G401 (cell line): ENCODE measurements around the gene PDE4C. TPM values are rescaled to one million over a fixed set of nuclear protein-coding genes. Genes with fewer than 3 reads are reported as not detected.
"Not testable (repeated sequence)": the region's sequence is repeated elsewhere in the genome, so short reads cannot be mapped to it uniquely, and the experiment has no call there.

Experiments used
- DNase-seq: peaks from one replicate; pipeline ENCODE4 v3.0.0-alpha.2; 2015; ENCODE audit warnings: low spot score
- in situ Hi-C: cut with HindIII; loops from 2 replicates; pipeline ENCODE4 v1.10.0; 2016; ENCODE audit warnings: low sequenced_read_pairs, mixed read lengths
- total RNA-seq: library from RNA; depleted of rRNA; stranded (reverse); fragments of >200 nt; shearing (Covaris generic); gene quantifications from 2 replicates; pipeline ENCODE4 v1.2.3, GENCODE V29; 2014

PDE4C gene
- total RNA-seq, 1 experiment from 2014 or later: 11.1 TPM

GRCh38 chr19:18226956-18227780 is 930 bp upstream of the PDE4C start:
- in situ Hi-C loops: no loop called here

DNA sequence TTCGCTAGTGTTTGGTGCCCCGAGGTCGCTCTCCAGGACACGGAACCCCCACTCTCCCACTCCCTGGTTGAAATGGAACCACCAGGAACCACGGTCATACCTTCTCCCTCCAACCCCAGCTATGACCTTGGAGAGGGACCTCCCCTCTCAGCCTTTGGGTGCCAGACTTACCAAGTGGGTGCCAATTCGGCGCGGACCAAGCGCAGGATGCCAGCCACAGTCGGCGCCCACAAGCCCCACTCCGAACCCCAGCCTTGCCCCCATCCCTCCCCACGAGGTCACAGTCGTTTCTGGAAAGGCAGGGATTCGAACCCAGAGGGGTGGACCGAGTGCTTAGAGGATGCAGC is 910 bp downstream of the PDE4C start:
- in situ Hi-C loops: no loop called here
- no peak for DNase-seq

More at GRCh38 chr19:18226956-18227780, 930 bp upstream of the PDE4C start:
- no peak for DNase-seq

- peak; percentile 91 for DNase-seq
- in situ Hi-C loops: no loop called here
Measured at GRCh38 chr19:18224525-18225354, 1.5 kb downstream of the PDE4C start.

- peak; percentile 56 for DNase-seq
- in situ Hi-C loops: no loop called here
Measured at GRCh38 chr19:18223860-18224524, 2.2 kb downstream of the PDE4C start.

DNA sequence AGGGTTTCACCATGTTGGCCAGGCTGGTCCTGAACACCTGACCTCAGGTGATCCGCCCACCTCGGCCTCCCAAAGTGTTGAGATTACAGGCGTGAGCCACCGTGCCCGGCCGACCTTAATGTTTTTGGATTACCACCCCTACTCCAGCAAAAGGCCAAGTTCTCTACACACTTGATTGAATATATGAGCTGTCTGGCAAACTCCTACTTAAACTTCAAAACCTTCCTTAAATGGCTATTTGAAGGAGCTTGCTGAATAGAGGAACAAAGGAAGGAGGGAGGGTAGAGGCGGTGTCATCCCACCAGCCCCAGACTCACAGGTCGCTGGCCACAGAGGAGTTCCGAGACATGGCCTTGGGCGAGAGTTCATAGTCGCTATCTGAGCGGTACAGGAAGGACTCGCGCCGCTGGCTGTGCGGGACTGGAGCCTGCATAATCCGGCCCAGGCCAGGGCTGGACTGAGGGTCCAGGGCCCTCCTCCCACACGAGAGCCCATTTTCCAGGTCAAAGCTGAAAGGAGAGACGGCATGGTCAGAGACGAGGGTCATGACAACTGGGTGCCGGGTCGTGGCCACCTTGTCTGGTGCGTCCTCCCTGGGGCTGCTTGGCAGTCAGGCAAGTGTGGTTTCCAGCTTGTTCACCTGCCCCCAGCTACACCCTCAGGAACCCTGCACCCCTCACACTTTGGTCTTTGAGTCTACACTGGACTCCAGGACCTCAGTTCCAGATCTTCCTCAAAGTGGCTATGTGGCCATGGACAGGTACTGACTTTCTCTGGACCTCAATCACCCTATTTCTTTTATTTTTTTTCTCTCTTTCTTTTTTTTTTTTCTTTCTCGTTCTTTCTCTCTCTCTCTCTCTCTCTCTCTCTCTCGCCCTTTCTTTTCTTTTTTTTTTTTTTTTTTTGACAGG is 4.2 kb downstream of the PDE4C start:
- DNase-seq: no peak
- in situ Hi-C loops: no loop called here

DNA sequence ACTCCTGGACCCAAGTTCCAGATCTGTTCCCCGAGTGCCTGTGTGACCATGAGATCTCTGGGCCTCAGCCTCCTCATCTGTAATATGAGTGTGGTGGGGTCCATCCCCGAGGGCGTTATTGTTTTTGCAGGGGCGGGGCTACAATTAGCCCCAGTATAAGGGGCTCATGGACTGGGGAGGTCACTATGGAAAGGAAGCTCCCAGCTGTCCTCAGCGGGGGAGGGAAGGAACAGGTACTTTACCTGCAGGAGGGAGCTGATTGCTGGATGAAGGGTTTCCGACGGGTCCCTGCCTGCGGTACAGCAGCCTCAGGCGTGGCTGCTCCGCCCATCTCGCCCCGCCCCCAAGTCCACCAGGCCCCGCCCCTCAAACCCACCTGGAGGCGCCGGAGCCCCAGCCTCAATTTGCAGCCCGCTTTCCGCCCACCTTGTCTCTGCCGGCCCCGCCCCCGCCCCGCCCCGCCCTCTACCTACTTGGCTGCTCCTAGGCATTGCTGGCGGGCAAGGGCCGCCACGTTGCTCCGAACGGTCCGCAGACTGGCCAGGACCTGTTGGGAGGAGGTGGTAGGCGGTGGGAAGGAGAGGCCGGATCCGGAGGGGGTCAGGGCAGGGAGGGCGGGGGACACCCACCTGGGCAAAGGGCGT is 5.5 kb downstream of the PDE4C start:
- in situ Hi-C loops: no loop called here
- DNase-seq: no peak

DNA sequence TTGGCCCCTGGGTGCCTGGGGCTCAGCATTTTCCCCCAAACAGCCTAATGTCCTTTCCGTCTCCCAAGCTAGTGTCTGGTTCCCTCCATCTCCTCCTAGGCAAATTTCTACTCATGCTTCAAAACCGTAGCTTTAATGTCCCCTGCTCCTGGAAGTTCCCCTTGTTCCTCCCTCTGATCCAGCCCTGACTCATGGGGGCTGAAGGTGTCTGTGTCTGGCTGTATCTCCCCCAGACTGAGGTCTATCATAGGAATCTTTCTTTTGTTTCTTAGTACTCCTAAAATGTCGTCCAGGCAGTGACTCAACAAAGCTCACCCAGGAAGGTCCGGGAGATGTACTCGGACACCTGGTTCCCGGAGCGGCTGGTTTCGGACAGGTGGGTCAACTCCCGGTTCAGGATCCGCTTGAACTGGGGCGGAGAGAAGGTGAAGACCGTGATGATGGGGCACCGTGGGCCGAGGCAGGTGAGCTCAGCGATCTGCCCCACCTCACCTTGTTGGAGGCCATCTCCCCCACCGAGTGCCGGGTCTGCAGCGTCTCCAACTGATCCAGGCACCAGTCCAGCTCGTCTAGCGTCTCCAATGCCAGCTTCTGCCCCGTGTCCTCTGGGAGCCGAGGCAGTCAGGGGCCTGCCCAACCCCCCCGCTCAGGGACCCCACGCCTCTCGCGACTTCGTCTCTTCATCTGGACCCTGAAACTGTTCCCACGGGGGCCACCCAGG is 6.2 kb downstream of the PDE4C start:
- in situ Hi-C loops: no loop called here
- no peak for DNase-seq

GRCh38 chr19:18218600-18218999 is 7.6 kb downstream of the PDE4C start:
- DNase-seq: no peak
- in situ Hi-C loops: no loop called here

- DNase-seq: no peak
- in situ Hi-C loops: no loop called here
Measured at GRCh38 chr19:18218159-18218558, 8.1 kb downstream of the PDE4C start.

DNA sequence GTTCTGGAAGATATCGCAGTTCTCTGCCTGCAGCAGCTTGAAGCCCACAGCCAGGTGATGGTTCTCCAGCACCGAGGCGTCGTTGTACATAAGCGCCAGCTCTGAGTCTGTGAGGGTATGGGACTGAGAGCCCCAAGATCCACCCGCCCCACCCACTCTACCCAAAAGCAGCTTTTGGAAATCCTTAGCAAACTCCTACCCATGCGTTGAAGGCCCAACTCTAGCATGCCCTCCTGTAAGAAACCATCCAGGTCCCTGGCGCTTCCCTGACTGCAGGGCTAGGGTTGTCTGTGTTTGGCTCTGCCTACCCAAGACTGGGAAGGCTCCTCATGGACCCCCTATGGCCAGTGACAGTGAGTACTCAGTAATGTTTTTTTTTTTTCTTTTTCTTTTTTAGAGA is 9.4 kb downstream of the PDE4C start:
- in situ Hi-C loops: no loop called here
- no peak for DNase-seq

GRCh38 chr19:18214779-18215433 is 11.3 kb downstream of the PDE4C start:
- in situ Hi-C loops: no loop called here
- DNase-seq: no peak

DNA sequence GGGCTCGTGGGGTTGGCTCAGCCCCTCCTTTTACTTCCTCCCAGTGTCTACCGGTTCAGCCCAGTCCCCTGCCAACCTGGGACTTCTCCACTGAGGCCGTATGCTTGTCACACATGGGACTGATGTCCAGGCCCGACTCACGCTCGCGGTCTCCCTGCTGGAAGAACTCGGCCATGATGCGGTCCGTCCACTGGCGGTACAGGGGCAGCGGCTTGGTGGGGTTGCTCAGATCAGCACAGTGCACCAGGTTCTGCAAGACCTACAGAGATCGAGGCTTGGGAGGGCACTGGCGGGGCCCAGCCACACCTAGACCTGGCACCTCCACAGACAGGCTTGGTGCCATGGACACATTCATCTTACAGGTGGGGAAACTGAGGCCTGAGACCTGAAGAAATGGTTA is 14.6 kb downstream of the PDE4C start:
- DNase-seq: no peak
- in situ Hi-C loops: no loop called here

GRCh38 chr19:18209912-18210311 is 16.3 kb downstream of the PDE4C start:
- DNase-seq, in situ Hi-C loops: not testable (repeated sequence)

GRCh38 chr19:18208098-18208951 is 17.9 kb downstream of the PDE4C start:
- no peak for DNase-seq
- in situ Hi-C loops: no loop called here

- DNase-seq: no peak
- in situ Hi-C loops: no loop called here
Measured at GRCh38 chr19:18206018-18206417, 20.2 kb downstream of the PDE4C start.

GRCh38 chr19:18205200-18205892 is 20.9 kb downstream of the PDE4C start:
- in situ Hi-C loops: no loop called here
- peak; percentile 55 for DNase-seq
